Hematopoietic multipotent progenitor cell treated with erythropoietin and hydrocortisone succinate and interleukin-3 and kit ligand, for 8 days (in vitro differentiated cells): ENCODE measurements around the gene HYAL1.
"Not testable (repeated sequence)": the region's sequence is repeated elsewhere in the genome, so short reads cannot be mapped to it uniquely, and the experiment has no call there.

Experiments
- DNase-seq: peaks from one replicate; pipeline ENCODE4 v3.0.0-alpha.2; 2015

HYAL1 gene

DNA sequence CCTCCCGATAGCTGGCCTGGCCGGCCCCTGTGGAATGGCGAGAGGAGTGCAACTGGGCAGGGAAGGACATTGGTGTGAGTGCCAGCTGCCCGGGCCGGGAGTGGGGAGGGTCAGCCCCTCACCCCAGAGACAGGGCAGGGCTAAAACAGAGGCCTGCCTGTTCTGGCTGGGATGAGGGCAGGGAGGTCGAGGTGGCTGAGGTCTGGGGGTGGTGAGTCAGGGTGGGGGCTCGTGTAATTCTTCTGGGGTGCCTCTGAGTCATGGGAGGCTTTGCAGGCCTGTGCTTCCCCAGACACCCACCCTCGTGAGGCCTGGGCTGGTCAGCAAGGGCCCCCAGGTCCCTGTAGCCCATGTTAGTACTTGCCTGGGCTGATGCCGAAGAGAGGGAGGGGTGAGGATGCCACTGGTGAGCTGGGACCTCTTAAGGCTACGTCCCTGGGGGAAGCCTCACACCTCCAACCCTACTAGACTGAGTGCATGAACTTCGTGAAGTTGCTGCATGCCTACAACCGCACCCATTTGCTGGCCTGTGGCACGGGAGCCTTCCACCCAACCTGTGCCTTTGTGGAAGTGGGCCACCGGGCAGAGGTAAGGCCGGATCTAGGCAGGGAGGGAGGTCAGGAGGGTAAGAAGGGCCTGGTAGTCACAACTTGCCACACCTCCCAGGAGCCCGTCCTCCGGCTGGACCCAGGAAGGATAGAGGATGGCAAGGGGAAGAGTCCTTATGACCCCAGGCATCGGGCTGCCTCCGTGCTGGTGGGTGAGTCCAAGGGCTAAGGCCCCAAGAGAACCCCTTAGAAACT lies 32.8 kb downstream of the HYAL1 start:
- no peak for DNase-seq

DNA sequence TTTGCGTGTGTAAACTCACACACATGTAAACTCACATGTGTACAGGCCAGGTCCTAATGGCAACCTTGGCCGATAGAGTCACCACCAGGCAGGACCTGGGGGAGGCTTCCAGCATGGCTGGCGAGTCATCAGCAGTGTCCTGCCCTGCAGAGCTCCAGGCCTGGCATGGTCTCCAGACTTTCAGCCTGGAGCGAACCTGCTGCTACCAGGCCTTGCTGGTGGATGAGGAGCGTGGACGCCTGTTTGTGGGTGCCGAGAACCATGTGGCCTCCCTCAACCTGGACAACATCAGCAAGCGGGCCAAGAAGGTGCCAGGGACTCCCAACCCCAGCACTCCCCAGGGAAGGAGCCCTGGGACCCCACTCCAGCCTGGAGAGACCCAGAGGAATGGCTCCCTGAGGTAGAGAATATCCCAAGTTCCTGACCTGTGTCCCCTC lies 33.4 kb downstream of the HYAL1 start:
- no peak for DNase-seq

DNA sequence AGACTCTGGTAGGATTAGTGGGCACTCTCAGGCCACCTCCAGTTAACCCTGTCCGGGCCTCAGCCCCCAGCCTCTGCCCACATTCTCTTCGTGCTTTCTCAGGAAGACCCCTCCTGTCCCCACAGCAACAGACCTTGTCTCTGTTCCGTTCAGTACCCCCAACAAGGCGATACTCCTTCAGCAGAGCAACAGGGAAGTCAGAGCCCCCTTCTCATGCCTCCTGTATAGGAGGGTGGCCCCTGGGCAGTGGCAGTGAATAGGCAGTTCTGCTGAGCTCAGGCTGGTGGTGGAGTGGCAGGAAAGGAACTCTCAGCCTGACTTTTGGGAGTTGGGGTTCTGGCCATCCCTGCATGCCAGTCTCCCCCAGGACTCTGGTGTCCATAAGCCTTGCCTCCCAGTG lies 33.9 kb downstream of the HYAL1 start:
- no peak for DNase-seq

DNA sequence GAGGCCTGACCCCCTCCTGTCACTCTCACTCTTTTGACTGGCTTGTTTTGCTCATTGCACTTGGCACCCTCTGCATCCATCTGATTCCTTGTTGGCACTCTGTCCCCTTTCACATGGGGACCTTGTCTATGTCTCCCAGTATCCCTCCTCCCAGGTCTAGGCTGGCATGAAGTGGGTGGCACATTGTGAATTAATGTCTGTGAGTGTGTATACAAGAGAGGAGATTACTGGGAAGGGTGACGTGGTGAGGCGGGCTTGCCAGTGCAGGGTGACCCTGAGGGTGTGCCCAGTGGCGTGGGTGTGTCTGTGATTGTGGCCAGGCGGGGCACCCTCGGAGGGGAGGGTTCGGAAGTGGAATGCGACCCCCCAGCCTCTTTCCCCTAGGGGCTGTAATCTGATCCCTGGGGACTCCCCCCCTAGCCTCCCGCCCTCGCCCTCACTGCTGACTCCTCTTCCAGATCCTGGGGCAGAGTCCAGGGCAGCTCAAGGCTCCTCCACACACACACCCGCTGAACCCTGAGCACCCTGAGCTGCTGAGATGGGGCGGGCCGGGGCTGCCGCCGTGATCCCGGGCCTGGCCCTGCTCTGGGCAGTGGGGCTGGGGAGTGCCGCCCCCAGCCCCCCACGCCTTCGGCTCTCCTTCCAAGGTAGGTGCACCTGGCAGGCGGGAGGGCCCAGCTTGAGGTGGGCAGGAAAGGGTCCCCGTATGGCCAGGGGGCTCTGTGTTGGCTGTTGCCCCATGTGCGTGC lies 34.5 kb downstream of the HYAL1 start, which contains the start of gene SEMA3B:
SEMA3B (plus strand) TSS at position 445 of the 749 bp plus-strand sequence; CDS start at position 539, 94 bp downstream.
- peak; percentile 14 for DNase-seq

DNA sequence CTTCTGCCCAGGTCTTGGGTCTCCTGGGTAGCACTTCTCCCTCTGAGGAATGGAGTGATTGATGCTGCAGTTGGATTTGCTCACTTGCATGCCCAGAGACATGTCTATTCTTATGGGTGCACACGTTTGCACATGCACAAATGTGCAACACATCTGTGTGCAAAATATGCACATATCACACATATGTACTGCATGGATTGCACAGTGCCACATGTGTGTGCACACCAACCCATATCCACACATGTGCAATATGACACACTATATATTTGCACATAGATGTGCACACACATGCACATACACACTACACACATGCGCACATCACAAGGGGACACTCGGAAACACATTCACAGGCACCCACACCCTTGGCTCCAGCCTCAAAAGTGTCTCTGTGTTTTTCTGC lies 35.1 kb downstream of the HYAL1 start:
- no peak for DNase-seq

DNA sequence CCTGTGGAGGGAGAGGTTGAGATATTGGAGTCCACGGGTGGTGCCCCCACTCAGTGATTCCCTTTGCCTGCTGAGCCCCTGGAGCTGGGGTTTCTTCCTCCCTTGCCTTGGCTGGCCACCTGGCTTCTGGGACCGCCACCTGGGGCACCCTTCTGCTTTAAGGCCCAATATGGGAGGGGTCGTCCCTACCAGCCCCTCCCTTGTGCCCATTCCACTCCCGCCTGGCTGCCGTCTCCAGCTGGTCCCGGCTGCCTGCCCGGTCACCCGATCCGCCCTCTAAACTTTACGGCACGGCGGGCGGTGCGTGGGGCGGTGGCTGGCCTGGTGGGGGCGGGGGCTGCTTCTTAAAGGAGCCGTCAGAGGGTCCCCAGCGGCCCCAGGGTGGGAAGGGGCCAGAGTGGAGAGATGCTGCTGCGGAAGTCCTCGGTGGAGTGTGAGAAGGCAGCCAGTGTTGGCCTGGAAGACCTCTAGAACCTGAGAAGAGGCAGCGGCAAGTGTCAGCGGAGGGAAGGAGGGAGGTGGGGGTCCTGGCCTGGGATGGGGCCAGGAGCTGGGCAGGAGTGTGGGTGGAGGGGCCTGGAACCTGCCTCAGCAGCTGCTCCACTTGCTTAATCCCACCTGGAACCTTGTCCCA lies 36.0 kb downstream of the HYAL1 start:
- no peak for DNase-seq

DNA sequence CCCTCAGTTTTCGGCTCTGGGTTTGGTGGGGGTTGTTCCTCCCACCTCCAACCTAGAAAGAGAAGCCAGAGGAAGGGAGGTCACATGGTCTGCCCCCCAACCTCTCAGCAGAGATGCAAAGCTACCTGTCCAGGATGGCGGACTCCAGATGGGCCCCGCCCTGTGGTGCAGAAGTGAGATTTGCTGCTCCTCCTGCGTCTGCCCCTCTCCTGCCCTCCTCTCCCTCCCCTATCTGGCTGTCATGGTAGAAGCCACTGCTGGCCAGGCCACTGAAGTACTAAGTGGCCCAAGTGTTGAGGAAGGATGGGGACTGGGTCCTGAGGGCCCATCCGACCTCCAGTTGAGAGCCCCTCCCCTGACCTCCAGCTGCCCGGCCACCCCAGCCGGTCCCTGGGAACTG lies 36.5 kb downstream of the HYAL1 start:
- DNase-seq = no peak

DNA sequence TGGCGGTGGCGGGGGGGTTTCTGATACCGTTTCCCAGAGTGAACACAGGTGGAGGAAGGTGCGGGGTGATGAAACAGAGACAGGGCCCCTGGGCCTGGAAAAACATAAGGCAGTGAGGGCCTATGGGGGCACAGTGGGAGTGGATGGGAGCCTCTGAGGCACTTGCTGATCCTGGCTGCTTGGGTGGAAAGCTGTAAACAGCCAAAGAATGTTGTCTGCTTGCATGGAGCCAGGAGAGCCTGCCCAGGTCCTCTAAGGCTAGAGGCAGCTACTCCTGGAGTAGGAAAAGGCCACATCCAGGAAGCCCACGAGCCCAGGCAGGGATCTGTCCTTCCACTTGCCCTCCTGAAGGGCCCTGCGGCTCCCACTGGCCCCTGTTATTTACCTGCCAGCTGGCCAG lies 37.4 kb downstream of the HYAL1 start:
- no peak for DNase-seq

DNA sequence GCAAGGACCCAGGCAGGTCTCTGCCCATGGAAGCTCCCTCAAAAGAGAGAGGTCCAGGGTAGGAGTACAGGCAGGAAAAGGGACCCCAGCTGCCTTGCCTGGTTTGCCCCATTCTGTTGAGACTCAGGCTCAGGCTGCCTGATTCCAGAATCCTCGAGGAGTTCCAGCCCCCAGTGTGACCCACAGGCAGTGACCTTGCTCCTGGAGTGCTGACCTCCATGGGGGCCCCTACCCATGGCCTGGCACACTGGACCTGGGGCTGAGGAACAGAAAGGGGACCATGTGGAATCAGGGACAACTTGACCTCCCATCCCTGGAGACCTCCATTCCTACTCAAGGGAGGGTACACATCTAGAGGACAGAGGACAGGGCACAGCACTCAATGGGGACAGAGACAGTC lies 37.8 kb downstream of the HYAL1 start:
- DNase-seq = no peak

DNA sequence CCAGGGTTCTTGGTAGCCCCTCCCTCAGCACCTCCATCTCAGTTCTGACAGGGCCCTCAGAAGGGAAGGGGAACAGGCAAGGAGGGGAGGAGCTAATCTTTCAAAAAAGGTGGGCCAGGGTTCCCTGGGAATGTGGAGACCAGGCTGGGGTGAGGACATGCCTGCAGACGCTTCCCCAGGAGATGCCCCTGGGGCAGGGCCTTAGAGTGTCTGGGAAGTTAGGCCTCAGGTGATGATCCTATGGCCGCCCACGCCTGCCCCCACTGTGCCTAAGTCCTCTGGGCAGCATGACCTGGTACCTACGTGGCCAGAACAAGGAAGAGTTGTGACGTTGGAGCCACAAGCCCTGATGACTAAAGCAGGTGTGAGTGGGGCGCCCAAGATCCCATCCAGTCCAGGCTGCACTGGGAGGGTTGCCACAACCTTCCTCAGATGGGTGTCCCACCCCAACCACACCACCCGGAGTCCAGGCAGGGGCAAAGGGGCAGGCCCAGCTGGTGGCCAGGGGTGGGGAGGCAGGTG lies 38.3 kb downstream of the HYAL1 start:
- no peak for DNase-seq

DNA sequence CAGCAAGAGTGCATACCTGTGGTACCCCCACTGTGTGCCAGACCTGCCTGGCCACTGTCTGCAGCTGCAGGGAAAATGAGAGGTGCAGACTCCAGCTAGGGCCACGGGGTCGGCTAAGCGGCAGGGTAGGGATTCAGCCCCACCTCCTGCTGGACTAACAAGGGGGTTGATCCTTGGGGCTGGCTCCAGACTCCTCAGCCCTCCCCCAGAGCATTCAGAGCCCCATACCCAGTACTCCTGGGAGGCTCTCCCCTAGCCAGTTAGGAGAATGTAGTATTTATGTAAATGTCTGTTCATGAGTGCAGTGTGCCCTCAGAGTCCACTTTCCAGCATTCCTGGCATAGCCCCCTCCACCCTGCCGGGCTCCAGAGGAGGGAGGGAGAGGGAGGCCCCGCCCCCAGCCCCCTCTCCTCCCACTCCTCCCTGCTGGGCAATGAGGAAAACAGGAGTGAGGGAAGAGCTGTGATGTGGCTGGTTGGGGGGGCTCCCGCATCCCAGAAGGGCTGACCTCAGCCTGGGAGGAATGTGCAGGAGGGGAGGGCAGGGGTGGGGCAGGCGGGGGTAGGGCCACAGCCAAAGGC lies 38.9 kb downstream of the HYAL1 start:
- DNase-seq = no peak

DNA sequence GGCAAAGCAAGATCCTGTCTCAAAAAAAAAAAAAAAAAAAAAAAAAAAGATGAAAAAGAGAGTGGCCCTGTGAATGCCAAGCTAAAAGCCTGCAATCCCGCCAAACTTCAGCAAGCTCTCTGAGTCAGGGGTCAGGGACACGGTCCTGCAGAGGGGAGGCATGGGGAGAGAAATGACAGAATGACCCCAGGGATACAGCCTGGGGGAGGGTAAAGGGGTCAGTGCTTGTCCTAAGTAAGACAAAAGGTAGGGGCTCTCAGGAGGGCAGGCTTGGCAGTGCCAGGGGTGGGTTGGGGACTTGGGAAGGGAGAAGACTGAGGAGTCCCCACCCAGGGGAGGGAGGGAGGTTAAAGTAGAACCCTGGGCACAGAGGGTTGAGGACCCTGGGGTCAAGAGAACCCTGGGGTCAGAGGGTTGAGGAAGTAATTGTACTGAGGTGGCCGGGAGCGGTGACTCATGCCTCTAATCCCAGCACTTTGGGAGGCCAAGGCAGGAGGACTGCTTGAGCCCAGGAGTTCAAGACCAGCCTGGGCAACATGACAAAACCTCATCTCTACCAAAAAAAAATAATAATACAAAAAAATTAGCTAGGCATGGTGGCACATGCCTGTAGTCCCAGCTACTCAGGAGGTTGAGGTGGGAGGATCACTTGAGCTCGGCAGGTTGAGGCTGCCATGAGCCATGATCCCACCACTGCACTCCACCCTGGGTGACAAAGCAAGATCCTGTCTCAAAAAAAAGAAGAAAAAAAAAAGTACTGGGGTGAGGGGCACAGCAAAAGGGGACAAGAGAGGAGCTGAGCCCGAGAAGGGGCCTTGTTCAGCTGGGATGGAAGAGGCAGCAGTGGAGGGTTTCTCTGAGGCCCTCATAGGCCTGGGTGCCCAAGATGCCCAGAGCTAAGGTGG lies 39.6 kb downstream of the HYAL1 start:
- DNase-seq = no peak

DNA sequence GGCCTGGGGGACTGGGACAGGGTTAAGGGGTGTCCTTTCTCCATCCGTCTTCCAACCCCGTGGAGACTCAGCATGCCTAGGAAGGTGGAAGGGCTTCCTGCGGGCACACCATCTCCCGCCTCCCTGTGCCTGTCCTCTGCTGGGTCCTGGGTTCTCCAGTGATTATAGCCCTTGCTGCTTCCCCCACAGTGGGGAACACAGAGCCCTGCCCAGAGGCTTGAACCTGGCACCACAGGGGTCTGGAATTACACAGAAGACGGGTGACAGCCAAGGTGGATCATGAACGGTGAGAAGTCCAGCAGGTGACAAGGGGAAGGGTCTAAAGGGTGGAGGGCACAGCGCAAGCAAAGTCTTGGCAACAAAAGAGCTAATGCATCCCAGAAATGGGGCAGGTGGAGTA lies 40.6 kb downstream of the HYAL1 start:
- DNase-seq = no peak

DNA sequence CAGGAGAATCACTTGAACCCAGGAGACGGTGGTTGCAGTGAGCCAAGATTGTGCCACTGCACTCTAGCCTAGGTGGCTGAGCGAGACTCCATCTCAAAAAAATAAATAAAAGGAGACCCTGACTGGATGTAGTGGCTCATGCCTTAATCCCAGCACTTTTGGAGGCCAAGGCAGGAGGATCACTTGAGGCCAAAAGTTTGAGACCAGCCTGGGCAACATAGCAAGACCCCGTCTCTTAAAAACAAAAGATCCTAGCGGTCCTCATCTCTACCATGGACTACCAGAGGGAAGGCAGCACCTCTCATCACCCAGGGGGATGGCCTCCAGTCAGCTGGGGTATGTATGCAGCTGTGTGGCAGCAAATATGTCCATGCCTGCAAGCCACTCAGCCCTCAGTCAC lies 41.2 kb downstream of the HYAL1 start:
- not testable (repeated sequence) for DNase-seq

DNA sequence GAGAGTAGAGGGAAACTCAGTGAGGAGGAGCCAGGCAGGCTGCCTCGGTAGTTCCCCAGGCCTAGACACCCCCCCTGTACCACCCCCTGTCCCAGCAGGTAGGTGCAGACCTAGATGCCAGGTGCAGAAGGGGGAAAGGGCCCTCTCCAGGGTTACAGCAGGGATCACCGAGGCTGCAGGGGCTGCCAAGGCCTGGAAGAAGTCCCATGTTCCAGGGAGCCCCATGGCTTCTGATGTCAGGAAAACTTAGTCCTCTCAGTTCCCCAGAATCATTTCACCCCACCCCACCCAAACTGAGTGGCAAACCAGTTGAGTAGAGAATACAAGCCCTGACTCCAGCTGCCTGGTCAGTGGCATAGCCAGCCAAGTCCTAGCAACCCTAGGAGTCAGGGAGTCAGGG lies 41.9 kb downstream of the HYAL1 start:
- DNase-seq = no peak

DNA sequence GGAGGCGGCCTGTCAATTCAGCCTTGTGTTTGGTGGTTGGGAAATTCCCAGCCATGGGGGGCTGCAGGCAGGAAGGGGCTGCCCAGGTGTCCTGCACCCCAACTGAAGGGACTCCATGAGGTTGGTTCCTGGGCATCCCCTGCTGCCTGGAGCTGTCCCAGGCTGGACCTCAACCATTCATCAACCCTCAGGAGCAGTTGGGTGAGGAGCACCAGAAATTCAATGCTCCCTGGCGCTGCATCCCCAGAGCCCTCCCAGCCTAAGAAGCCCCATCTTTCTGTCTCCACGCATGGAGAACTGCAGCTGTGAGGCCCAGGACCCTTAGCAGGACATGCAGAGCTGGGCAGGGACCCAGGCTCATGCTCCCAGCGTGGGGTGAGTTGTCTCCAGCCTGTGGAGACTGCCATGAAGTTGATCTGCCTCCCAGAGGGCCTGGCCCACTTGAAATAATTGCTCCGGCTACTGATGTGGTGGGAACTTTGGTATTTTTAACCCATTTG lies 42.4 kb downstream of the HYAL1 start:
- DNase-seq = no peak

DNA sequence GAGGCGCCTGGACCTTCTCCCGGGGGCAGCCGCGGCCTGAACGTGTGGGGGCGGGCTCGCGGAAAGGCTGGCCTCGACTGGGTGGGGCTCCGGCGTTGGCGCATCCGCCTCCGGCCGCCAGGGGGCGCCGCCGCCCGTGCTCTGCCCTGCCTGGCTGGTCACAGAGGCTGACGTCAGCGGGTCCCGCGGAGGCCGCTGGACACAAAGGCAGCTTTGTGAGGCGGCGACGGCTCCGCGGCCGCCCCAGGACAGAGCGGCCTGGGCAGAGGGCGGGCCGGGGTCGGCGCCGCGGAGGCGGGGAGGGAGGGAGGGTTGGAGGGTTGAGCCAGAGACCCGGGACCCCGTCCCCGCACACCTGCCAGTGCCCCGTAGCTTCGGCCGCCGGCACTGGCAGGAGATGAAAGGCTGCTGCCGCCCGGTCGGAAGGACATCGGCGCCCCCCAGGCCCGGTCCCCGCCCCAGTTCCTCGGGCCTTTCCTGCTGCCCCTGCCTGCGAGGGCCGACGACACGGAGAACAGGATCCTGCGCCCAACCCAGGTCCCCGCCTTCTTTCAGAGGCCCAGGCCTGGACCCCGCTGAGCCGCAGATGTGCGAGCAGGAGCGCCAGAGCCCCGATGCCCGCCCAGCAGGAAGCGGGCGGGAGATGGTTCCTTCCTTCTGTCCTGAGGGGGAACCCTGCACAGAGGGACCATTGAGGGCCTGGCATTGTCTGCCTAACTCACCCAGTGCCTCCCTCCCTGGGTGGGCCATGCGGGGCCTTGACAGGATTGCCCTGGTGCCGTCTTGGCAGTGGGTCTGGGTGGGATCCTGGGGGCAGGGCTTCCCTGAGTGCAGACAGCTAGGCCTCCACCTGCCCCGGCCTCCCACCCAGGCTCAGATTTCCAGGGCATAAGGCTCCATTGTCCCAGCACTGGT lies 43.1 kb downstream of the HYAL1 start:
- peak; percentile 79 for DNase-seq

DNA sequence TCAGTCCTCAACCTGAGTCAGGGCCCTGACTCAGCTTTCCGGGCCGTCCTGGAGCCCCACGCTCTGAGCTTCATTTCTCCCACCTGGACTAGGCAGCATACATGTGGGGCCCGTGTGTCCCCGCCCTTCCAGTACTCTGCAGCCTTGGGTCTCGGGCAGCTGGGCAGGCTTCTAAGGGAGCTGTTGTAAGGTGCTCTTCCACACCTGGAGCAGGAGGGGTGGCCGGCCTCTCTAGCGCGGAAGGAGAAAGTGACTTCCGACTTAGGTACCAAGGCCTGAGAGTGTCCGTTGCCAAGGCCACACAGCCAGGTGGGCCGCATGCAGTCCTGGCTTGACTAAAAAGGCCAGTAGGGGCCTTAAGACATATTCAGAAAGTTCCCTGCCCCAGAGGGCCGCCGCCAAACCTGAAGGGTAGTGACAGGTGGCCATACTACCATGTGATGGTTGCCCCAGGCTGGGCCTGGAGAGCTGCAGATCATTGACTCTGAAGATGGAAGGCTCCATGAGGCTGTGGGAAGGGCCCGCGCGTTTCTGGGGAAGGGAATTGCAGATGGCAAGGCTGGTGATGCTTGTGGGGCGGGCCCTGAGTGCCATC lies 43.8 kb downstream of the HYAL1 start:
- DNase-seq = no peak

DNA sequence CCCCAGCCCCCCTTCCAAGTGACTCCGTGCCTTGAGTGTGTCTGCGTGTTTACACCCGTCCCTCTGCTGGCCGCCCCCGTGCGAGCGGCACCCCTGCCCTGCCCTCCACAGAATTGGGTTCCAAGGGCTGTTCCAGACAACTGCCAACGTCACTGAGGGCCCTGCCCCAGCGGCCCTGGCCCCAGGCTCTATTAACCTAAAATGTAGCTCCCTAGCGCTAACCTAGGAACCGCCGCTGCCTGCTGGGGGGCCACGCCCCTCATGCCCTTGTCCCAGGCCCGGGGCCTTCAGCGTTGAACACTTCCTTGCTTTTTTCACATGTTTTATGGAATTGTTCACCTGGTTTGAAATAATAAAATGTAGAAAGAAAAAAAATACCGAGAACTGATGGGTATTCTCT lies 44.4 kb downstream of the HYAL1 start:
- no peak for DNase-seq

DNA sequence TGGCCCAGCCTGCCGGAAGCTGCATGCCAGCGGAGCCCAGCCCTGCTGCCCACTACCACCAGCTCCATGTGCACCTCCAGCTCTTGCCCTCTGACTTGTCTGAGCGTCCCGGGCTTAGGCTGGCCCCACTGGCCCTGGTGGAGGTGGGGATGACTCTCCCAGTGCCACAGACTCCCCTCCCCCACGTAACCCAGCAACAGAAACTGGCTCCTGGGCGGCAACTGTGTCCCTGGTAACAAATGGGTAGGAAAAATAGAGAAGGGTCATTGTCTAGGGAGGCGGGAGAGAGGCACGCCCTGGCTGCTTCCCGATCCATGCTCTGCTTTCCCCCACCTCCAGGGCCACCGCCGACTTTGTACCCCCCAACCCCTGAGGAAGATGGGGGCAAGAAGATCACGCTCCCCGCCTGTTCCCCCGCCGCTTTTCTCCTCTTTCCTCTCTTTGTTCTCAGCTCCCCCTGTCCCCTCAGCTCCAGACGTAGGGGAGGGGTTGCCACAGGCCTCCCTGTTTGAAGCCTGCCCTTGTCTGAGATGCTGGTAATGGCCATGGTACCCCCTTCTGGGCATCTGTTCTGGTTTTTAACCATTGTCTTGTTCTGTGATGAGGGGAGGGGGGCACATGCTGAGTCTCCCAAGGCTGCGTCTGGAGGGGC lies 45.2 kb downstream of the HYAL1 start:
- no peak for DNase-seq
